ENCODE measurements around the gene XYLT1.

The XYLT1 gene

GRCh38 chr16:17245776-17246175, 225.0 kb downstream of the XYLT1 start:
- DNase-seq = no peak

GRCh38 chr16:17244872-17245551, 225.7 kb downstream of the XYLT1 start:
- DNase-seq = no peak

- no peak for DNase-seq
Observed at GRCh38 chr16:17241264-17241835, 229.4 kb downstream of the XYLT1 start.

GRCh38 chr16:17238285-17239028, 232.3 kb downstream of the XYLT1 start:
- no peak for DNase-seq

GRCh38 chr16:17237350-17237944, 233.3 kb downstream of the XYLT1 start:
- DNase-seq = no peak

GRCh38 chr16:17235147-17235815, 235.5 kb downstream of the XYLT1 start:
- no peak for DNase-seq

GRCh38 chr16:17233318-17234002, 237.3 kb downstream of the XYLT1 start:
- no peak for DNase-seq

GRCh38 chr16:17232487-17232886, 238.3 kb downstream of the XYLT1 start:
- DNase-seq = no peak

- no peak for DNase-seq
Observed at GRCh38 chr16:17231972-17232371, 238.8 kb downstream of the XYLT1 start.

- no peak for DNase-seq
Observed at GRCh38 chr16:17230932-17231581, 239.7 kb downstream of the XYLT1 start.

- no peak for DNase-seq
Observed at GRCh38 chr16:17229766-17230165, 241.0 kb downstream of the XYLT1 start.

GRCh38 chr16:17229131-17229530, 241.6 kb downstream of the XYLT1 start:
- no peak for DNase-seq

- no peak for DNase-seq
Observed at GRCh38 chr16:17228708-17229055, 242.1 kb downstream of the XYLT1 start.

- DNase-seq = no peak
Observed at GRCh38 chr16:17228048-17228707, 242.6 kb downstream of the XYLT1 start.

GRCh38 chr16:17227278-17227677, 243.5 kb downstream of the XYLT1 start:
- no peak for DNase-seq

GRCh38 chr16:17225541-17225940, 245.2 kb downstream of the XYLT1 start:
- no peak for DNase-seq

GRCh38 chr16:17224879-17225281, 245.9 kb downstream of the XYLT1 start:
- DNase-seq = no peak

GRCh38 chr16:17224350-17224749, 246.4 kb downstream of the XYLT1 start:
- no peak for DNase-seq

- no peak for DNase-seq
Observed at GRCh38 chr16:17223576-17223975, 247.2 kb downstream of the XYLT1 start.

- DNase-seq = no peak
Observed at GRCh38 chr16:17222871-17223401, 247.8 kb downstream of the XYLT1 start.

- DNase-seq = no peak
Observed at GRCh38 chr16:17219991-17220390, 250.8 kb downstream of the XYLT1 start.

Data from COR-L47 (cell line).